AG09309 (cell line): ENCODE data around the gene FUT4.

Experiments used
- DNase-seq: peaks from one replicate; pipeline ENCODE4 v3.0.0-alpha.2; 2010; ENCODE audit warnings: low read depth
- H3K4me3 ChIP-seq: 2 replicates; pipeline ENCODE4 v1.5.1; 2011; ENCODE audit warnings: mild to moderate bottlenecking, low read depth, low read length, moderate library complexity; ENCODE audit not compliant: control insufficient read depth
- CTCF ChIP-seq: IDR thresholded peaks from 2 replicates; pipeline ENCODE4 v1.5.1; 2011; ENCODE audit warnings: mild to moderate bottlenecking, low read depth, low read length, inconsistent platforms; ENCODE audit not compliant: insufficient read depth, control insufficient read depth; ENCODE audit errors: missing control alignments

The FUT4 gene

GRCh38 chr11:94581926-94582325, 38.2 kb downstream of the FUT4 start:
- no peak for TF ChIP-seq CTCF
- H3K4me3 ChIP-seq: no peak overlapping the region
- DNase-seq: no peak

GRCh38 chr11:94583213-94583865, 39.6 kb downstream of the FUT4 start:
- H3K4me3 ChIP-seq: no peak overlapping the region
- no peak for TF ChIP-seq CTCF
- no peak for DNase-seq

GRCh38 chr11:94583866-94584500, 40.3 kb downstream of the FUT4 start:
- H3K4me3 ChIP-seq: no peak overlapping the region
- TF ChIP-seq CTCF: no peak
- no peak for DNase-seq

- no peak for DNase-seq
- TF ChIP-seq CTCF: no peak
- H3K4me3 ChIP-seq: no peak overlapping the region
Observed at GRCh38 chr11:94584978-94585377, 41.3 kb downstream of the FUT4 start.

GRCh38 chr11:94585399-94585798, 41.7 kb downstream of the FUT4 start:
- no peak for DNase-seq
- no peak for TF ChIP-seq CTCF
- H3K4me3 ChIP-seq: no peak overlapping the region

- no peak overlapping the region for H3K4me3 ChIP-seq
- no peak for DNase-seq
- no peak for TF ChIP-seq CTCF
Observed at GRCh38 chr11:94586546-94586945, 42.8 kb downstream of the FUT4 start.

GRCh38 chr11:94586978-94587377, 43.3 kb downstream of the FUT4 start:
- TF ChIP-seq CTCF: no peak
- H3K4me3 ChIP-seq: no peak overlapping the region
- no peak for DNase-seq
